Measurements from ENCODE around the gene PDX1. TPM values are rescaled to one million over a fixed set of nuclear protein-coding genes. Genes with fewer than 3 reads are reported as not detected.

Gene PDX1
- total RNA-seq, 1 experiment from 2014 or later, result not detected

DNA sequence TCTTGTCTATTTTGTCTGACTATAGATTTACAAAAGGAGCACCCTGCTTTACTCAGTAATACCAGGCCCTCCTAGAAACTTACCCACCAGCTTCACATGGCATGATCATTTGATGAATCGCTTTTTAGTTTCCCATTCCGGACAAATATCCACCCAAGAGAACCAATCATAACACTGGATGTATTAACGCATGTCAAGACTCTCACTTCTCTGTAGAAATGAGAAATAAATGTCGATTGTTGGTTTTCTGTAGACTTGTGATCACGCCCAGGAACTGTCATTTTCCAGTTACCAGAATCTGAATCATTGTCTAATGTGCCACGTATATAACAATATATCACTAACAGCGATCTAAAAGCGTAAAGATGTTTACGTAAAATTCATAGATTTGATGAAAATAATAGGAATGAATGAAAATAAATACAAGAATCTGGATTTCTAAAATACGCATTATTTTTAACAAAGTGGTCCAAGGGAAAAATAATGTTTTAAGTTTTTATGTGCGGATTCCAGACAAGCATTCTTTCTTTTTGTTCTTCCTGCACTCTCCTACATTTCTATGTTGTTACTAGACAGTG is 35.3 kb downstream of the PDX1 start:
- POLR2A ChIA-PET (ENCODE audit: unreplicated experiment), result no interaction called here
- intact Hi-C loops (cut with micrococcal nuclease; ENCODE audit: unreplicated experiment), result no loop called here
- H3K27ac ChIP-seq, result no peak overlapping the region

DNA sequence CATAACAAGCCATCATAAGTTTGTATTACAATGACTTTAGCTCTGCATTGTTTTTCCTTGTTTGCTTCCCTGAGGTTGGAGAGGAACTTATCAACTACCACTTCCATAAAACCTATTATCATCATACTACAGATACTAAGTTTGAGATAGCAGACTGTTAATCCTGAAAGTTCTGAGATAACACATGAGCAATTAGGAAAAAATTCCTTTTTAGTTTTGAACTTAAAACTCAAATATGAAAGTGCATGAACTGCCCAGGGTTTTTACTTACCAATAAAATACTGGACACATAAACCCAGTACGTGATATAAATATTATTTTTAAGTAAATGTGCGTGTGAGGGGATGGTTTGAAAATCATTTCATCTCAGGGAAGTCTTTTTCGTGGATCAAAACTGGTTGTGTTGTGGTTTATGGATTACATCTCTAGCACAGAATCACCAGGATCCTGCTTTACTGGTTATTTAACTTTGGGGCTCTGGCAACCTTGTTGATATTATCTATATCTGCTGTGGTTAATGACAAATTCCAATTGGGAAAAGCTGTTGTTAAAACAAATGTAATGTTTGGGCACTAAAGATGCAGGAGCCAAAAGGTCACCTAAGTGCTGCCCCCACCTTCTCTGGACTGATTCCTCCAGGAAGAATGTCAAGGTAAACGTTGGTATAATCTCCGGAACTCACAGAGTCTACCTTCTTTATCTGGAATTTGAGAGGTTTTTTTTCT is 36.9 kb downstream of the PDX1 start:
- Histone ChIP-seq H3K79me2 (ENCODE audit: low read depth) (no peaks in the 10 kb centered on the region), H3K9me3 (ENCODE audit: insufficient read depth, low read depth) (no peaks in the 10 kb centered on the region), H2AFZ (no peak overlapping the region), H3F3A (ENCODE audit: insufficient read depth, low read depth) (peaks cover 19% of the 10 kb centered on the region; the same call in 1 of the 2 replicates), H3K27me3 (ENCODE audit: insufficient read depth, low read depth) (no peaks in the 10 kb centered on the region), H3K4me2 (peak overlapping the region; percentile 45), H3K4me1 (replicated peaks; ENCODE audit: insufficient read depth) (peaks cover 68% of the 10 kb centered on the region), H3K4me3 (no peak overlapping the region), H3K27ac (peak overlapping the region; percentile 53), H3K9me2 (ENCODE audit: insufficient read depth) (no peaks in the 10 kb centered on the region), H4K20me1 (ENCODE audit: insufficient read depth) (no peaks in the 10 kb centered on the region; the same call in 1 of the 2 replicates), H3K36me3 (ENCODE audit: low read depth) (no peaks in the 10 kb centered on the region)
- intact Hi-C loops (cut with micrococcal nuclease; ENCODE audit: unreplicated experiment), result no loop called here
- peak in 1 of 2 experiments; percentile 86 for DNase-seq
- no peak for TF ChIP-seq EZH2 (IDR thresholded peaks at IDR 0.05; ENCODE audit: low read depth)
- TF ChIP-seq, protein P1, sequence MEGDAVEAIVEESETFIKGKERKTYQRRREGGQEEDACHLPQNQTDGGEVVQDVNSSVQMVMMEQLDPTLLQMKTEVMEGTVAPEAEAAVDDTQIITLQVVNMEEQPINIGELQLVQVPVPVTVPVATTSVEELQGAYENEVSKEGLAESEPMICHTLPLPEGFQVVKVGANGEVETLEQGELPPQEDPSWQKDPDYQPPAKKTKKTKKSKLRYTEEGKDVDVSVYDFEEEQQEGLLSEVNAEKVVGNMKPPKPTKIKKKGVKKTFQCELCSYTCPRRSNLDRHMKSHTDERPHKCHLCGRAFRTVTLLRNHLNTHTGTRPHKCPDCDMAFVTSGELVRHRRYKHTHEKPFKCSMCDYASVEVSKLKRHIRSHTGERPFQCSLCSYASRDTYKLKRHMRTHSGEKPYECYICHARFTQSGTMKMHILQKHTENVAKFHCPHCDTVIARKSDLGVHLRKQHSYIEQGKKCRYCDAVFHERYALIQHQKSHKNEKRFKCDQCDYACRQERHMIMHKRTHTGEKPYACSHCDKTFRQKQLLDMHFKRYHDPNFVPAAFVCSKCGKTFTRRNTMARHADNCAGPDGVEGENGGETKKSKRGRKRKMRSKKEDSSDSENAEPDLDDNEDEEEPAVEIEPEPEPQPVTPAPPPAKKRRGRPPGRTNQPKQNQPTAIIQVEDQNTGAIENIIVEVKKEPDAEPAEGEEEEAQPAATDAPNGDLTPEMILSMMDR (conservative IDR thresholded peaks at IDR 0.05), result no peak
- ChIA-PET CTCF (no interaction called here), POLR2A (ENCODE audit: unreplicated experiment) (no interaction called here)
- BruUV-seq (replicated peaks), result no TSS peak

More for the DNA sequence above, 35.3 kb downstream of the PDX1 start:
- Histone ChIP-seq H3K36me3 (ENCODE audit: low read depth) (no peaks in the 10 kb centered on the region), H3K79me2 (ENCODE audit: low read depth) (no peaks in the 10 kb centered on the region), H3K4me2 (no peak overlapping the region), H3K4me3 (no peak overlapping the region), H3K4me1 (replicated peaks; ENCODE audit: insufficient read depth) (peaks cover 53% of the 10 kb centered on the region), H4K20me1 (ENCODE audit: insufficient read depth) (no peaks in the 10 kb centered on the region; the same call in 1 of the 2 replicates), H3K9me2 (ENCODE audit: insufficient read depth) (no peaks in the 10 kb centered on the region), H2AFZ (no peak overlapping the region), H3K27me3 (ENCODE audit: insufficient read depth, low read depth) (no peaks in the 10 kb centered on the region), H3F3A (ENCODE audit: insufficient read depth, low read depth) (peaks cover 19% of the 10 kb centered on the region; the same call in 1 of the 2 replicates), H3K9me3 (ENCODE audit: insufficient read depth, low read depth) (no peaks in the 10 kb centered on the region)
- CTCF ChIA-PET, result no interaction called here
- no peak for DNase-seq
- no TSS peak for BruUV-seq (replicated peaks)
- TF ChIP-seq, protein P1 (conservative IDR thresholded peaks at IDR 0.05), result no peak
- TF ChIP-seq EZH2 (IDR thresholded peaks at IDR 0.05; ENCODE audit: low read depth), result no peak

DNA sequence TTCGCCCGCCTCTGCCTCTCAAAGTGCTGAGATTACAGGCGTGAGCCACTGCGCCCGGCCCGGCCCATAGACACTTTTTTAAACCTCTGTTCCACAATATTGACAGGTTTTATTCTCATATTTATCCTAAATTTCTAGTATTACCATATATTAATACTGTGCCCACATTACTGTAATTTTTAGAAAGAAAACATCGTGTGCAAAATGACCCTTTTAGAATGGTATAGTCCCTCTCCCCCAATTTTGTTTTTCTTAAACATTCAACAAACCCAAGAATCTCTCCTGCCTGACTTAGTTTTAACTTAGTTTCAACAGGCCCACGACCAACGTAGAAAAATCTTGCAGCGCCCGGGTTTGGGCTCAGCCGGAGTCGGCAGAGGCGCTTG is 40.2 kb downstream of the PDX1 start:
- POLR2A ChIA-PET (ENCODE audit: unreplicated experiment), result no interaction called here
- no peak overlapping the region for H2AFZ ChIP-seq
- no peak for DNase-seq
- CTCF ChIA-PET, result no interaction called here
- no peaks in the 10 kb centered on the region; the same call in 1 of the 2 replicates for H4K20me1 ChIP-seq (ENCODE audit: insufficient read depth)
- H3F3A ChIP-seq (ENCODE audit: insufficient read depth, low read depth), result peaks cover 19% of the 10 kb centered on the region; the same call in 1 of the 2 replicates
- H3K27me3 ChIP-seq (ENCODE audit: insufficient read depth, low read depth), result peaks cover 3% of the 10 kb centered on the region; the same call in 1 of the 2 replicates
- peaks cover 65% of the 10 kb centered on the region for H3K4me1 ChIP-seq (replicated peaks; ENCODE audit: insufficient read depth)
- no peaks in the 10 kb centered on the region for H3K9me3 ChIP-seq (ENCODE audit: insufficient read depth, low read depth)
- H3K9me2 ChIP-seq (ENCODE audit: insufficient read depth), result no peaks in the 10 kb centered on the region
- intact Hi-C loops (cut with micrococcal nuclease; ENCODE audit: unreplicated experiment), result no loop called here
- no peak overlapping the region for H3K4me3 ChIP-seq
- no peak for TF ChIP-seq EZH2 (IDR thresholded peaks at IDR 0.05; ENCODE audit: low read depth)
- TF ChIP-seq, protein P1 (conservative IDR thresholded peaks at IDR 0.05), result no peak
- BruUV-seq (replicated peaks), result no TSS peak
- no peaks in the 10 kb centered on the region for H3K79me2 ChIP-seq (ENCODE audit: low read depth)
- H3K4me2 ChIP-seq, result peak overlapping the region; percentile 75
- no peaks in the 10 kb centered on the region for H3K36me3 ChIP-seq (ENCODE audit: low read depth)
- no peak overlapping the region for H3K27ac ChIP-seq
